NCI-H187 treated with DMSO at 0.1 percent for 48 hours (cell line): ENCODE data around the gene PDE1C.

Source experiments
- DNase-seq: peaks from one replicate; lab custom pipeline; 2025; lab: John Stamatoyannopoulos, UW

The PDE1C gene

DNA sequence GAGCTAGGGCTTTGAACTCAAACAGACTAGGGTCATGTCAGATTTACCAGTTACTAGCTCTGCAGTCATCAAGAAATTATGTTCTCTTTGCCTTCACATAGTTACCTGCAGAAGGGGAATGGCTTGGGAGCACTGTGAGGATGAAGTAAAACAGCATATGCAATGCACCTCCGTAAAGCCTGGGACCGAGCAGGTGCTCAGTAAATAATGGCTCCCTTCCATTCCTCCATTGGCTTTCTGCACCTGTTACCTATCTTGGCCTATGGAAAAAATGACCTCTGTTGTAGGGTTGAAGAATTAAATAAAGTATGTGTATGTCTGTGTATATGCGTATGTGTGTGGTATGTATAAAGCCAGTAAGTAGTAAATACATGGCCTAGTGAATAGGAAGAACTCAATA lies 78.8 kb downstream of the PDE1C start:
- DNase-seq: no peak

DNA sequence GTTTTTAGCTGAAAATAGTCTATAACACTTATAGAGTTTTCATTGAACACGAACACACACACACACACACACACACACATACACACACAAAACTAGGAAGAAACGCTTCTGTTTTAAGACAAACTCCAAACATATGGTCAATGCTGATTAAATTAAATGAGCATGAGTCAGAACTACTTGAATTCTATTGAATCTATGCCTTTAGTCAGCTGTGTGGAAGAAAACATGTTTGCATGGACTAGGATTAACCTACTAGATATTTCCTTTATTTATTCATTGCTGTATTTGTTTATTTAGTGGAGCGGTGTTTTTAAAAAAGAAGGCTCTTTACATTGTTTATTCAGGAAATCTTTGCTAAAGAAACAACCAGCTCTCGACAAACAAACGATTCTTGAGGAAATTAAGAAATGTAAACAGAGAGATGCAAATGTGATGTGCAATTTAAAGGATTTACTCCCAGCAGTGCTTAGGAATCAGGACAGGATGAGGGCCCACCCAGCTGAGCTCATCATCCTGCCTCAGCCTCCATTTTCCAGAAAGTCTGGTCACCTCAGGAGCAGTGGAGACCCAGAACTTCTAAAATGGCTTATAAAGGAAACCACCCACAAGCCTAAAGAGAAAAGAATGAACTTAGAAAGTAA lies 83.2 kb downstream of the PDE1C start:
- no peak for DNase-seq

DNA sequence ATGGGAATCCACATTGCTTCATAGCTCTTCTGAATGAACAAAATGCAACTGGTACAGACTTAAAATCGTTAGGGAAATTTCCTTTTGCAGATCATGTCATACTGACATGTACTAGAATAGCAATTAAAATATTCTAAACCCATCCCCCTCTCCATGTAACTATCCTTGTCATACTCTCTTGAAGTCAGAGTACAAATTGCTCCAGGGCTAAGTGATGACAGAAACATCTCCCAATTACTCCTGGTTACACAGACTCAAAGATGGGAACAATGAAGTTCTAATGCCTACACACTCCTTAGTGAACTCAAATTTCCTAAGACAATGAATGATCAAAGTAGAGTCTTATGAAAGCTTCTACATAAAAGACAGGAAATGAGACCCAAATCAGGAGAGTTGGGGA lies 87.2 kb downstream of the PDE1C start:
- no peak for DNase-seq

DNA sequence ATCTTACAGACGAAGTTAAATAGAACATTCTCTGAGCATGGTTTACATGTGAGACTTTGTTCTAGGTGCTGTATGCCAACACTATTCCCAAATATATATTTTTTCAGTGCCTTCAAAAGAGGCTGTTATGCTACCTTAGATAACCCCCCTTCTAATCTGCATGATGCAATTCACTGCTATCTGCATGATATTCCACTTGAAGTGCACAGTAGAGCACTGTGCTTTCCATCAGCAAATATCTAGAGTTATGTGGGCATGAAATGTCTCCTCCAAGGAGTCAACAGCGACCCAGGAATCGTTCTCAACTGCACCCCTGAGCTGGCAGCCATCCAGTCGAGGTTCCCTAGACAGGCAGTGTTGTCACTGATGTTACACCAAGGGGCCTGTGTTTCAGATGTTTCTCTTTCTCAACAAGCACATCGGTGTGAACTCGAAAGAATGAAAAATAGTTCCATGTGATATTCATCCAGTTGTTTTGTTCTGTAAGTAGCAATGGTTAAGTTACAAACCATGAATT lies 88.3 kb downstream of the PDE1C start:
- no peak for DNase-seq

DNA sequence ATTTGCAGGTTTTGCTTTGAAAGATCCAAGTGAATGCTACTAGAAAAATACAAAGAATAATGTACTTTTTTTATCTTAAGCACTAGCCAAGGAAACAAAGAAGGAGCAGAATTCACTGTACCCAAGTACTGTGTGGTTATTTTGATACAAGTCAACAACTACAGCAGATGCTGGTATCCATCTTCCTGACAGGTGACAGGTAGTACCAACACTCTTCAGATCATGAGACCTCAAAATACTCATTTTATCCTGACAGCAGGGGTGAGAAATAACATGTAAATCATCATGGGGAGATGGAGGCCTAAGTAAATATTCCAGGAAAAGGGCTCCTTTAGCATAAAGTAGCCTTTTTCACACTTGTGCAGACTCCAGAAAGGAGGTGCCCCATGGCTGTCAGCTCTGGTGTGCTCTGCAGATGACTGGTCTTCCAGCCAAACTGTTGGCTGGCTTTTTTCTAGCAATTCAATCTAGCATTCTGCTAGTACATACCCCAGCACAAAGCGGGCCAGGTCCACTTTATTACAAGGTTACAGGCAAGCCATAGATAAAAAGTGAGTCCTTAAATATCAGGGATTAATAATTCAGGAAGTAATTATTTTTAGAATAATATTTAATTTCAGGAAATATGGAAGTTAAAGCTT lies 90.4 kb downstream of the PDE1C start:
- no peak for DNase-seq

DNA sequence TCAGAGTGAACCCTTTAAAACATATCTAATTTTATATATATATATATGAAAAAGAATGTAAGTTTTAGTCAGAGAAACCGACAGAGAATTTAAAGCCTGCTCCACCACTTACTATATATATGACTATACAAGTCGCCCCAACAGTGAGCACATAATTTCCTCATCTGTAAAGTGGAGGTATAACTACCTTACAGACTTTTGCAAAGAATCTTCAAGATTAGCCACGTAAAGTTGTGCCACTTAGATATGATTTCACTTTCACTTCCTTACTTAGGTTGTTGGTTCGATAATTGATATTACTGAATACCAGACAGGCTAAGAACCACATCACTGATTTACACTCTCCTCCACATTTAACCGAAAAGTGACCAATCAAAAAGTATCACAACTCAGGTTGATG lies 94.7 kb downstream of the PDE1C start:
- no peak for DNase-seq

DNA sequence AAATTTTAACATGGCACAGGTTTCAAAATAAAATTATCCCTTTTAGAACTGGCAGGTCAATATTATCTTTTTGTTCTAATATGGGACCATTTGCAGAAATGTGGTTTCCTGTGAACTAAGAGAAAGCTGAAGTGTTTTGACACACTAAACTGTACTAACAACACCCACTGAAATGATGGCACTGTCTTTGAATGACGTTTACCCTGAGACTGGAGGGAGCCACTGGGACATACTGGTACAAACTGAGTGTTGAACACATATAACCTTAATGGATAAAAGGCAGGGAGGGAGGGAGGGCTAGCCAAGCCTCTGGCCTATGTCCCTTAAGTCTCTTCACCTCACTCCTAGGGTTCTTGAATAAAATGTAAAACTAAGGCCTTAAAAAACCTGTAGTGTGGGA lies 95.9 kb downstream of the PDE1C start:
- no peak for DNase-seq

DNA sequence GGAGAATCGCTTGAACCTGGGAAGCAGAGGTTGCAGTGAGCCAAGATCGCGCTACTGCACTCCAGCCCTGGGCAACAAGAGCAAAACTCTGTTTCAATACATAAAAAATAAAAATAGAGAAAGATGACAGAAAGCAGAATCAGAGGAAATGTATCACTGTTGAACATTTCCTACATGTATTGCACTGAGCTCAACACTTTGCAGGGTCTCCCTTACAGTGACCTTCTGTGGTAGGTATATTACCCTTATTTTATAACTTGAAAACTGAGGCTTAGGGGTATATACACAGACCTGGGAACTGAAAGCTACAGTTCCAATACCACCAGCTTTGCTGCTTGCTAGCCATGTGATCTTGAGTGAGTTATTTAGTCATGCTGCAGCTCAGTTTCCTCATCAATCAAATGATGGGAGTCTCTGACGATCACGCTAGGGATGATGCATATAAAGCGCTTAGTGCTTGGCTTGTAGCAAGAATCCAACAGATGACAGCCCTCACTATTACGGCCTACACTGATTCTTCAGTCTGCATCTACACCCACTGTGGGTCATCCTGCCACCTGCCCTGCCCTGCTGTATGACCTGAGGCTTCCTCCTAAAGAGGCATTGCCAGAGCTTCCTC lies 99.0 kb downstream of the PDE1C start:
- DNase-seq: no peak

DNA sequence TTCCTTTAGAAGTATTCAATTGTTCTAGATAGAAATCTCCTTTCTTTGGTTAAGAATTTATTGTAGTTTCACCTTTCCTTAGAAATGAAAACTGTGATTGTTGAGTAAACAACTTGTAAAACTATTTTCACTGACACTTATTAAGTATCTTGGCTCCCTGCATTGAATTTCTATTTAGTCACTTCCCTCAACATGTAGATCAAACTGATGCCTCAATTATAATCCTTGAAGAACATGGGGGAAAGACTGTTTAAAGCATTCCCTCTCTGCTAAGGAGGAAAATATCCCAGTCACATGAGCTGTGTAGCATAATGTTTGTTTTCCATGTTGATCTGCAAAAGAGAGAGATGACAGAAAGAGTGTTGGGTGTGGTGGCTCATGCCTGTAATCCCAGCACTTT lies 99.7 kb downstream of the PDE1C start:
- DNase-seq: no peak

DNA sequence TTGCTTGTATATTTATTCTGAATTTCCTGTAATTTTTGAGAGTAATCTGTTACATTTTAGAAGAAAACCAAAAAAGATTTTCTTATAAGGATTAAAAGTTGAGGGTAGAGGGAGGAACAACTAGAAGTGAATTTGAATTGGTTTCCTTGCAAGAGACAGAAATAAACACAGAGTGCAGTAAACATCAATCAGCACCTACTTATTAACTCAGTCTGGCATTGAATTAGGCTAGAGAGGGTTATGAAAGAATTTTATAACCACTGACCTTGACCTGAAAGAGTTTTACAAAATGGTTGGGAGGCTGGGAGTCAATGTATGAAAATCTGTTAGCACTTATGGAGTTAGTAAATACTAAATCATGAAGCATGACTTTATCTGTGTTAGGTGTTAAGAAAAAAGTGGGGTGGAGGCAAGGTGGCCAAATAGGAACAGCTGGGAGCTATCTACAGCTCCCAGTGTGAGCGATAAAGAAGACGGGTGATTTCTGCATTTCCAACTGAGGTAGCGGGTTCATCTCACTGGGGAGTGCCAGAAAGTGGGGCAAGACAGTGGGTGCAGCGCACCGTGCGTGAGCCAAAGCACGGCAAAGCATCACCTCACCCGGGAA lies 106.5 kb downstream of the PDE1C start:
- DNase-seq: no peak

DNA sequence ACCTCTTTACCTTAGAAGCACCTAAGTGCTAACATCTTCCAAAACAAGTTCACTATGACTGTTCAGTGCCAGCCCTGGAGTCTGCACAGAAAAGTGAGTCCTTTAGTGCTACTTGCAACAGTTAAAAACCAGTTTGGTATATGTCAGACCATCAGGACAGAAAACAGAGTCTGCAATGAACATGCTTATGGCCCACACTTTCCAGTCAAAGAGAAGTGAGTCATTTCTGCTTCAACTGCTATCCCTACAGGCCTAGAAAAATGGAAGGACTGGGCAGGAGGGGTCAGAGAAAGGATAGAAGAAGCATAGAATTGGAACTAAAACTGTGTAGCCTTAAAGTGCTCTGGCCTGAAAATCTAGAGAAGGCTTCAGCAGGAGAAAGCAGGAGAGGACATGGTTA lies 108.0 kb downstream of the PDE1C start:
- no peak for DNase-seq

DNA sequence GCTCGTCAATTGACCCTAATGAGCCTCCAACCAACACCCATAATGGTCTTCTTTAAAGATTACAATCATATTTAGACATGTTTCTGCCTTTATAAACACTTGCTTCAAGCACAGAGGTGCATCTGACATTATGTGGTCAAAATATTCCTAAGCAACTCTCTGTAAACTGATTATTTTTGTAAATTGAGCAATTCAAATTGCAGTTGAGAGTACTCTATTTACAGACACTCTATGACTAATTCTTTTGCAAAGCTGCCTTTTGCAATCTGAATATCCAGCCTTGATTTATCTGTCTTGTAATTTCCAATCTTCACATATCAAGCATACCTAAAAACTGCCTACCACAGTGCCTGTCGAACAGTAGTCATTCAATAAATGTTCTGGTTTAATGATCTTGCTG lies 112.0 kb downstream of the PDE1C start:
- no peak for DNase-seq

DNA sequence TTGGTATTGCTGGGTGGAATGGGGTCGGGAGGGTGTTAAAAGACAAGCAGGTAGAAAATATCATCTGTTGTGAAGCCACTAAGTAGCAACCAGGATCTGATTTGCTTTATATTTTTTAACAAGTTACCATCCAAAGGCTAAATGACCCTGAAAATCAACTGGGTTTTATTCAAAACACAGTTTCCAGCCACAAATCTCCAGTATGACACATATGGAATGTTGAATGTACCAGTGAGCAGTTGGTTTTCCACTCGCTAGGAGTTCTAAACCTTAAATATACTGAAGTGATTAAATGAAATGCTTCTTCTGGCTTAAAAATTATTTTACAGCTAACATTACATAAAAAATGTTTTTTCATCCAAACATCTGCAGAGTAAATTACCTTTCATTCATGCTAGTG lies 112.5 kb downstream of the PDE1C start:
- no peak for DNase-seq

DNA sequence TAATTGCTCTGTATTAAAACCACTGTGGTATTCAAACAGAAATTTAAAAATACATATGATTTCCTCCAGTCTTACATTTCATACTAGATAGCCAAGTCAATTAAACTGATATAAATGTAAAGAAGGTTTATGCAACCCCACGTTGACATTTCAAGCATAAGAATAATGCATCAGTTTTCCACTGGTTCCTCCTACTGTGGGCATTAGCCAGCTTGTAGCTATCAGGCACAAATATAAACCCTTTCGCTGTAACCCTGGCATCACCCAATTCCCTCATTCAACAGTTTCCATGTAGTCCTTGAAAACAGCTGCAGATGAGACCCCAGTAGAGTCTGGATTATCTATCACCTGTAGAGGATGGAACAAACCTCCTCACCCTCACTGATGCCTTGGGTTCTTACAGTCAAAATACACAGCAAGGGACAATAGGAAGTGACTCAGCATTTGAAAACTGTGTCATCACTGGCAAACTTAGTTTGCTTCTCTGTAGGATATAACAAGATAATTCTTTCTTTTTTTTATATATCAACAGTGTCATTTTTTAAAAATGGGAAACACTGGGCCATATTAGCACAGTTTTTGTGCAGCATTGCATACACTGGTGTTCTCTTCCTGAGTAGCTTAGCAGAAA lies 113.0 kb downstream of the PDE1C start:
- no peak for DNase-seq

DNA sequence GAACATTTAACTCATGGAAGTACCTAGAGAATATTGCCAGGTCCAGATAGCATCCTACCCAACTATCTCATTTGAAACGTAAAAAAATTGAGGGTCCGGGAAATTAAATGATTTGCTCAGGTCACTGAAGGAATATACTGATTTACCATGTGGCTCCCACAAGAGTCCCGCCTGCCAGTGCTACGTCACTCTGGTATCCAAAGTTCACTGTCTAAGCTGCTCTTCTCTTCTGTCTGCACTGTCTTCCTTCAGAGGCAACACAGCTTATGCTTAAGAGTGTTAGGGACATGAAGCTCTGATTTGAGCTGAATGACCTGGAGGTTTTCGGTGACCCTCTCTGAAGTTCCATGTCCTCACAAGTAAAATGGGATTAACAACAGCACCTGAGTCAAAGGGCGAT lies 114.6 kb downstream of the PDE1C start:
- no peak for DNase-seq

DNA sequence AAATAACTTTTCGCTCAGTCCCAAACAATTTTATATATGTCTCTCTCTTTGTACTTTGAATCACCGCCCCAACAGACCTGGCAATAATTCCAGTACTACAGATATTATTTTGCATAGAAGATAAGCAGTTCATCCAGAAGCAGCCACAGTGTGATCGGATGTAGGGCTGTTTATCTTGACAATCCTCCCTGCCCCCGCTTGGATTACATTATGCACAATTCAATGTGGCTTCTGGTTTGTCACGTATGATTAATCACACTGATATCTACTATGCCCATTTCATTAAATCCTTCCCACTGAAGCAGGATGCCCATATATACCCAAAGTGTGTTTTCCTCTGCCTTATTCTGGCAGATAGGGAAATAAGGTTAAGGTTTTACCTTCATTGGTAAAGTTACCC lies 115.2 kb downstream of the PDE1C start:
- DNase-seq: no peak

DNA sequence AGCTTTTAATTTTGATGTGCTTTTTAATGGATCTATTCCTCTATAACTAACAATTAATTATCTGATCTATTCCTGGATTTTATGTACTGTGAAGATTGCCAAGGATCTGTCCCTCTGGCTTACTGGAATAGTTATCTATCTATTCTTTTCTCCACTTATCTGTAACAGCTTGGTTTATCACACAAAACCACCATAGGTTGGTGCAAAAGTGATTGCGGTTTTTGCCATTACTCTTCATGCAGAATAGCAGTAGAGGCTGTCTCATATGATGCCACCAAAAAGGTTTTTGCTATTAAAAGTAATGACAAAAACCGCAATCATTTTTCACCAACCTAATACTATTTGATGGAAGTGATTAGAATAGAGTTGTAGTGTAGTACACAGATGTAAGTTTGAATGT lies 115.7 kb downstream of the PDE1C start:
- no peak for DNase-seq

DNA sequence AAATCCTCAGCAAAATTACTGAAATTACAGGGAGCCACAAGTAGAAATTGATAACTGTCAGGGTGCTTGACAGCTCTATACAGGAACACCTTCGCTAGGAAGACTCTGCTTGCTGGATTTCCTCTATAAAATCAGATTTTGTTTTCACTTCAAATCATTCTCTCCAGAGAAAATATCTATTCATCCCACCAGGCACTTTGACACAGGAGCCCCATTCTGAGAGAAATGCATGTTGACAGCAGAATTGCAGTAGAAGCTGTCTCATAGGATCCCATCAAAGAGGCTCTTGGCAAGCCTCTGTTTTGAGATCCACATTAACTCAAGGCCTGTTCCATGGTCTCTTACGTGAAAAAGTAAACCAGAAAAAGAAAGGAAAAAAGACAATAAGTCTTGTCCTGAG lies 116.8 kb downstream of the PDE1C start:
- no peak for DNase-seq

DNA sequence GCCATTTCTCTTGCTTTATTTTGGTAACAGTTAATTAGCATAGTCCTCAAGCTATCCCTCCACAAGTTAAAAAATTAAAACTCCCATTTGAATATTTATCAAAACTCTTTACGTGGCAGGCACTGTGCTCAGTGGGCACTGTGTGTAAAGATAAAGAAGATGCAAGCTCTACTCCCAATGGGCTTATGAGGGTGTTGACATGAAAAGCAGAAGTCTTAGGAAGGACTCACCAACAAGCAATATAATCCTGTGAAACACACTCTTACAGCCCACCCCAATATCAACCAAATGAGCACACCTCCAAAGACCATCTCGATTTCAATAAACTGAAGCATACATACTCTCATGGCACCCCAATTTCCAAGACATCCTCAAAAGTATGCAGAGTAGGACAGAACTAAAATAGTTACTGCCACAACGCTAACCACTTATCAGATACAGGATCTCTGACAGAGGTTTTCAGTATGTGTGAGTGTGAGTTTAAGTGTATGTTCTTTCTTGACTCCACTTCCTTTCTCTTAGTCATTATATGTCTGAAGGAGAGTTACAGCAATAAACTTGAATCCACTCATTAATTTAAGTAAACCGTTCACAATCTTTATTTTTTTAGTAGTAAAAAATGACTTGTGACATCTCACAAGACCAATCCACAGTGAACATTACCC lies 120.0 kb downstream of the PDE1C start:
- DNase-seq: no peak

DNA sequence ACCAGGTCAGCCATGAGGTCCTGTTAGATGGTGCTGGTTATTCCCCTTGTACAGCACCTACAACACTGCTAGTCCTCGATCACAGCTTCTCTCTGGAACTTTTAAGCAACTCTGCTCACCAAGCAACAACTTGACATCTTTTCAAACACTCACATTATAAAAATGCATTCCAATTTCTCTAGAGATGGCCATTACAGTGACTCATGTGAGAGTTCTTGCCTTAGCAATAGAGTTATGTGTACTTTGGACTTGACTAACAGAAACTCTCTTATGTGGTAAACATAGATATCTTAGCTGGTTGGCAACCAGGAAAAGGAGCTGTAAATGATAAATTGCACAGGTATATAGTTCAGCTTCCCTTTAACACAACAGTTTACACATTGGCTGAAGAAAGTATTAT lies 122.2 kb downstream of the PDE1C start:
- no peak for DNase-seq

DNA sequence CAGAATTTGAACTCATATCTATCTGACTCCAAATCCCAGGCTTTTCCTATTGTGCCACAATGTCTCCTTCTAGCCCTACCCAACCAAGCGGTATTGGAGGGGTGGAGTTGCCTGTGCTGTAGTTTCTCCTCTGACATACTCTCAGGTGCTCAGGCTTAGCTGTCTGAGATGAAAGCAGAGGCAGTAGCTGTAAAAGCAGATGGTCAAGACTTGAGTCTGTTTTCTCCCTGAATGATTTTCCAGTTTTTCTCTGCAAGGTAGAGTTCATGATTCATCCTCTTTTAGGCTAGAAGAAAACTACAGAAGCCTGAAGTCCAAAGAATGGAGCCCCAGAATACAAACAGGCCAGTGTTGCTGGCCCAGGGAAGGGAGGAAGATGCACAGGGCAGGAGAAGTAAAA lies 130.0 kb downstream of the PDE1C start:
- no peak for DNase-seq

DNA sequence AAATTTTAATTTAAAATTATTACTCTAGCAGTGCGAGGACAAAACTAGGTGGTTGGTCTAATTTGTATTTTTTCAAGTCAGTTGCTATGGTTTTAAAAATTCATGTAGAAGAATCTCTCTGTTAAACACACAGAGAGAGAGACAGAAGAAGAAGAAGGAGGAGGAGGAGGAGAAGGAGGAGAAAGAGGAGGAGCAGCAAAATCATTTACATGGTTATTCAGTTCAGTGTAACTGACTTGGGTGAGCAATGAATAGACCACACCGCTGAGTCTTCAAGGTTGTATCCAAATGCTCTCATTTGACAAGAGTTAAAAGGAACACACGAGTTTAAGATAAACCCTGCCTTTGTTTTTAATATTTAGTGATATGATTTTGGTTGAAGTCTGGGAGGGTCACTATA lies 131.1 kb downstream of the PDE1C start:
- DNase-seq: no peak
